ENCODE results near the gene DNAJA1. TPM values are rescaled to one million over a fixed set of nuclear protein-coding genes. Genes with fewer than 3 reads are reported as not detected.

Gene DNAJA1
- total and polyA plus RNA-seq, 4 donors: 39.5 to 101 (median 84.0) TPM

GRCh38 chr9:33049680-33050361 is 24.7 kb downstream of the DNAJA1 start:
- ATAC-seq (ENCODE audit: low FRiP score) (no peak), DNase-seq (no peak)
- Histone ChIP-seq H3K9me3 (ENCODE audit: control insufficient read depth, low read length) (no peaks in the 10 kb centered on the region), H3K4me1 (ENCODE audit: control insufficient read depth in 1 of 2, insufficient read depth in 2 of 2, low read length in 2 of 2) (no peaks in the 10 kb centered on the region), H3K4me3 (ENCODE audit: low read length in 2 of 2) (no peak overlapping the region), H3K27me3 (ENCODE audit: control insufficient read depth in 1 of 2, insufficient read depth in 2 of 2, low read length in 1 of 2) (no peaks in the 10 kb centered on the region), H3K36me3 (ENCODE audit: control insufficient read depth in 1 of 2, insufficient read depth in 2 of 2, low read length in 1 of 2) (peaks cover 3 to 15% of the 10 kb centered on the region in 2 donors), H3K27ac (ENCODE audit: low read depth in 1 of 2, low read length in 2 of 2) (no peak overlapping the region)
- intact Hi-C loops (cut with DNase I): no loop called here
- 88% methylated on average over 2 of the region's 2 CpGs for WGBS, 2 donors

- H3K4me1 ChIP-seq (ENCODE audit: control insufficient read depth in 1 of 2, insufficient read depth in 2 of 2, low read length in 2 of 2): no peaks in the 10 kb centered on the region
- peaks cover 3 to 18% of the 10 kb centered on the region in 2 donors for H3K36me3 ChIP-seq (ENCODE audit: control insufficient read depth in 1 of 2, insufficient read depth in 2 of 2, low read length in 1 of 2)
- no peak overlapping the region for H3K4me3 ChIP-seq (ENCODE audit: low read length in 2 of 2)
- no peaks in the 10 kb centered on the region for H3K27me3 ChIP-seq (ENCODE audit: control insufficient read depth in 1 of 2, insufficient read depth in 2 of 2, low read length in 1 of 2)
- no peak for DNase-seq
- intact Hi-C loops (cut with DNase I): no loop called here
- 95 to 96% methylated on average over 4 of the region's 4 CpGs for WGBS, 2 donors
- no peaks in the 10 kb centered on the region for H3K9me3 ChIP-seq (ENCODE audit: control insufficient read depth, low read length)
- no peak overlapping the region for H3K27ac ChIP-seq (ENCODE audit: low read depth in 1 of 2, low read length in 2 of 2)
- no peak for ATAC-seq (ENCODE audit: low FRiP score)
Measured at GRCh38 chr9:33051144-33051543, 26.1 kb downstream of the DNAJA1 start.

GRCh38 chr9:33065157-33066076 is 40.3 kb downstream of the DNAJA1 start:
- DNase-seq (no peak), ATAC-seq (ENCODE audit: low FRiP score) (no peak)
- intact Hi-C loops (cut with DNase I): no loop called here
- no peaks in the 10 kb centered on the region for H3K27me3 ChIP-seq (ENCODE audit: control insufficient read depth in 1 of 2, insufficient read depth in 2 of 2, low read length in 1 of 2)
- no peak overlapping the region for H3K4me3 ChIP-seq (ENCODE audit: low read length in 2 of 2)
- H3K36me3 ChIP-seq (ENCODE audit: control insufficient read depth in 1 of 2, insufficient read depth in 2 of 2, low read length in 1 of 2): peaks cover 7 to 10% of the 10 kb centered on the region in 2 donors
- H3K4me1 ChIP-seq (ENCODE audit: control insufficient read depth in 1 of 2, insufficient read depth in 2 of 2, low read length in 2 of 2): peaks cover 4 to 6% of the 10 kb centered on the region in 2 donors
- 87 to 90% methylated on average over 5 of the region's 5 CpGs for whole genome bisulfite sequencing, 2 donors
- no peaks in the 10 kb centered on the region for H3K9me3 ChIP-seq (ENCODE audit: control insufficient read depth, low read length)
- H3K27ac ChIP-seq (ENCODE audit: low read depth in 1 of 2, low read length in 2 of 2): no peak overlapping the region

- Histone ChIP-seq H3K36me3 (ENCODE audit: control insufficient read depth in 1 of 2, insufficient read depth in 2 of 2, low read length in 1 of 2) (peaks cover 4 to 7% of the 10 kb centered on the region in 2 donors), H3K4me3 (ENCODE audit: low read length in 2 of 2) (no peak overlapping the region), H3K27me3 (ENCODE audit: control insufficient read depth in 1 of 2, insufficient read depth in 2 of 2, low read length in 1 of 2) (no peaks in the 10 kb centered on the region), H3K27ac (ENCODE audit: low read depth in 1 of 2, low read length in 2 of 2) (no peak overlapping the region), H3K4me1 (ENCODE audit: control insufficient read depth in 1 of 2, insufficient read depth in 2 of 2, low read length in 2 of 2) (peaks cover 4 to 6% of the 10 kb centered on the region in 2 donors), H3K9me3 (ENCODE audit: control insufficient read depth, low read length) (no peaks in the 10 kb centered on the region)
- intact Hi-C loops (cut with DNase I): no loop called here
- 3 to 4% methylated on average over 1 of the region's 1 CpG for WGBS, 2 donors
- DNase-seq (no peak), ATAC-seq (ENCODE audit: low FRiP score) (no peak)
Measured at GRCh38 chr9:33068991-33069390, 43.9 kb downstream of the DNAJA1 start.

- peak; percentile 98 for ATAC-seq (ENCODE audit: low FRiP score)
- H3K4me1 ChIP-seq (ENCODE audit: control insufficient read depth in 1 of 2, insufficient read depth in 2 of 2, low read length in 2 of 2): no peaks in the 10 kb centered on the region
- DNase-seq: peak; percentile 99
- H3K27me3 ChIP-seq (ENCODE audit: control insufficient read depth in 1 of 2, insufficient read depth in 2 of 2, low read length in 1 of 2): no peaks in the 10 kb centered on the region
- H3K4me3 ChIP-seq (ENCODE audit: low read length in 2 of 2): peak within 1 kb of the TSS; percentile 39 to 70
- H3K27ac ChIP-seq (ENCODE audit: low read depth in 1 of 2, low read length in 2 of 2): peak within 1 kb of the TSS; percentile 63 to 94
- peaks cover 0 to 4% of the 10 kb centered on the region in 2 donors for H3K36me3 ChIP-seq (ENCODE audit: control insufficient read depth in 1 of 2, insufficient read depth in 2 of 2, low read length in 1 of 2)
- no peaks in the 10 kb centered on the region for H3K9me3 ChIP-seq (ENCODE audit: control insufficient read depth, low read length)
- WGBS, 2 donors: 0% methylated on average over 53 of the region's 53 CpGs
- intact Hi-C loops (cut with DNase I): loop anchor here in 1 of 2 donors (5.0 kb wide), 1 partner anchor 49 kb away; the partner anchor contains the start of gene DNAJA1
Measured at GRCh38 chr9:33076046-33077004, 51.3 kb downstream of the DNAJA1 start, which contains the start of gene SMU1. TSS of gene SMU1 (minus strand) at chr9:33076674. CDS start at chr9:33076608, 66 bp downstream.

- Histone ChIP-seq H3K4me1 (ENCODE audit: control insufficient read depth in 1 of 2, insufficient read depth in 2 of 2, low read length in 2 of 2) (peaks cover 0 to 5% of the 10 kb centered on the region in 2 donors), H3K4me3 (ENCODE audit: low read length in 2 of 2) (no peak overlapping the region), H3K27me3 (ENCODE audit: control insufficient read depth in 1 of 2, insufficient read depth in 2 of 2, low read length in 1 of 2) (no peaks in the 10 kb centered on the region), H3K36me3 (ENCODE audit: control insufficient read depth in 1 of 2, insufficient read depth in 2 of 2, low read length in 1 of 2) (no peaks in the 10 kb centered on the region), H3K27ac (ENCODE audit: low read depth in 1 of 2, low read length in 2 of 2) (peak overlapping the region in 1 of 2 donors; percentile 37), H3K9me3 (ENCODE audit: control insufficient read depth, low read length) (no peaks in the 10 kb centered on the region)
- 56 to 60% methylated on average over 6 of the region's 6 CpGs for WGBS, 2 donors
- intact Hi-C loops (cut with DNase I): loop anchor here in 1 of 2 donors (2.0 kb wide), 1 partner anchor 82 kb away; no protein-coding TSS in a partner anchor
- no peak for DNase-seq
- no peak for ATAC-seq (ENCODE audit: low FRiP score)
Measured at GRCh38 chr9:33080534-33080933, 55.5 kb downstream of the DNAJA1 start.

- WGBS, 2 donors: 7 to 8% methylated on average over 9 of the region's 9 CpGs
- intact Hi-C loops (cut with DNase I): loop anchor here (1.0 to 2.0 kb wide), 3 partner anchors 82 to 145 kb away; no protein-coding TSS in a partner anchor
- peak in 1 of 2 donors; percentile 68 for DNase-seq
- H3K4me3 ChIP-seq (ENCODE audit: low read length in 2 of 2): no peak overlapping the region
- H3K36me3 ChIP-seq (ENCODE audit: control insufficient read depth in 1 of 2, insufficient read depth in 2 of 2, low read length in 1 of 2): no peaks in the 10 kb centered on the region
- ATAC-seq (ENCODE audit: low FRiP score): peak; percentile 82
- H3K27me3 ChIP-seq (ENCODE audit: control insufficient read depth in 1 of 2, insufficient read depth in 2 of 2, low read length in 1 of 2): no peaks in the 10 kb centered on the region
- peak overlapping the region in 1 of 2 donors; percentile 37 for H3K27ac ChIP-seq (ENCODE audit: low read depth in 1 of 2, low read length in 2 of 2)
- H3K9me3 ChIP-seq (ENCODE audit: control insufficient read depth, low read length): no peaks in the 10 kb centered on the region
- H3K4me1 ChIP-seq (ENCODE audit: control insufficient read depth in 1 of 2, insufficient read depth in 2 of 2, low read length in 2 of 2): peaks cover 0 to 5% of the 10 kb centered on the region in 2 donors
Measured at GRCh38 chr9:33081128-33081851, 56.2 kb downstream of the DNAJA1 start.

Measured in aorta (tissue), 5 donors.